Eye (tissue), 1 donor: Measurements from ENCODE around the gene ASIP.
"Not testable (repeated sequence)": the region's sequence is repeated elsewhere in the genome, so short reads cannot be mapped to it uniquely, and the experiment has no call there.

Experiments
- DNase-seq: peaks from one replicate; pipeline ENCODE4 v3.0.0-alpha.2; 2015

ASIP gene

GRCh38 chr20:34290471-34290870 lies 49.2 kb downstream of the ASIP start:
- DNase-seq, result no peak

GRCh38 chr20:34292496-34292895 lies 51.3 kb downstream of the ASIP start:
- no peak for DNase-seq

GRCh38 chr20:34293119-34293518 lies 51.9 kb downstream of the ASIP start:
- no peak for DNase-seq

DNA sequence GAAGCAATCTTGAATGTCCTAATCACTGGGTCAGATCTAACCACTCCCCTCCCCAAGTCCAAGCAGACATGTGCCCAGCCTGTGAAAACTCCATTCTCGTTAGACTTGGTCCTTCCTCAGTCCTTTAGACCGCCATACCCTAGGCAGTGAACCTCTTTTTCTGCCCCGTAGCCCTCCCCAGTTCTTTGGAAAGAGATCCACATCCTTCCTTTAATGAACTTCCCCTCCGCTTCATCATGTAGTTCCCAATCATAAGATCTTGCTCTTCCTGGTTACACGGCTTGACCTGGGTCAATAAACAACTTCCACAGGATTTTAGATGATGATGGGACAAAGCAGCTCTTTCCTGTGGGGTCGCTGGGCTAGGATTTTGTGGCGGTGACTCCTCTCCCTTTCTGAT lies 52.4 kb downstream of the ASIP start:
- DNase-seq, result no peak

- no peak for DNase-seq
Observed at GRCh38 chr20:34294563-34294962, 53.3 kb downstream of the ASIP start.

GRCh38 chr20:34295284-34295683 lies 54.1 kb downstream of the ASIP start:
- no peak for DNase-seq

DNA sequence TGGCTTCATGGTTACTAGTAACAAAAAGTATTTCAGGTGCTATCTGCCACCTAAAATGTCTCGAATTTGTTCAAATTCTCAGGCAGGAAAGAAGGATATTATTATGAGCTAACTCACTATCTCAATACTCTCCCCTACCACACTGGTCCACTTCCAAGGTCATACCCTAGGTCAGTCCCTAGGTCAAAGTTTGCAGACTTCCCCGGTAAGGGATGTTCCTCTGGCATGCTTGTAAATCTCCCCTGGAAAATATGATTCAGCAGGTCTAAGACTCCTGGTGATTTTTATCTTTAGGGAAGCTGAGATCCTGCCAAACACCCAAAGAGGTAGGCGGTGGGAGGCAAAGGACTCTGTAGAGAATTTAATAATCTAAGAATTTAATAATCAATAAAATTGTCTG lies 55.2 kb downstream of the ASIP start:
- DNase-seq, result no peak

- DNase-seq, result not testable (repeated sequence)
Observed at GRCh38 chr20:34298294-34298784, 57.1 kb downstream of the ASIP start.

DNA sequence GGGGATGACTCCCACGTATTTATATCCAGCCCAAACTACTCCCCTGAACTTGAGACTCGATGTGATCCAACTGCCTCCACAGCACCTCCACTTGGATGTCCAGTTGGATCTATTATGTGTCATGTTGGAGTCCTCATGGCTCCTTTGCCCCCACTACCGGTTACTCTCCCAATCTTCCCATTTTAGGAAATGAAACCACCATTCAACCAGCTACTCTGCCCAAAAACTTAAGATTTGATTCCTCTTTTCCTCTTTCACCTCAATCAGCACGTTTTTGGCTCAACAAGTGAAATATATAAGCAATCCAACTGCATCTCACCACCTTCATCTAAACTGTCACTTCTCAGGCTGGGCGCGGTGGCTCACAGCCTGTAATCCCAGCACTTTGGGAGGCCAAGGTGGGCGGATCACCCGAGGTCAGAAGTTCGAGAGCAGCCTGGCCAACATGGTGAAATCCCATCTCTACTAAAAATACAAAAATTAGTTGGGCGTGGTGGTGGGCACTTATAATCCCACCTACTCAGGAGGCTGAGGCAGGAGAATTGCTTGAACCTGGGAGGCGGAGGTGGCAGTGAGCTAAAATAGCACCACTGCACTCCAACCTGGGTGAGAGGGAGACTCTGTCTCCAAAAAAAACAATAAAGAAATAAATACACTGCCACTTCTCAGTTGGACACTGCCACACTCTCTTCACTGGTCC lies 58.5 kb downstream of the ASIP start:
- no peak for DNase-seq

DNA sequence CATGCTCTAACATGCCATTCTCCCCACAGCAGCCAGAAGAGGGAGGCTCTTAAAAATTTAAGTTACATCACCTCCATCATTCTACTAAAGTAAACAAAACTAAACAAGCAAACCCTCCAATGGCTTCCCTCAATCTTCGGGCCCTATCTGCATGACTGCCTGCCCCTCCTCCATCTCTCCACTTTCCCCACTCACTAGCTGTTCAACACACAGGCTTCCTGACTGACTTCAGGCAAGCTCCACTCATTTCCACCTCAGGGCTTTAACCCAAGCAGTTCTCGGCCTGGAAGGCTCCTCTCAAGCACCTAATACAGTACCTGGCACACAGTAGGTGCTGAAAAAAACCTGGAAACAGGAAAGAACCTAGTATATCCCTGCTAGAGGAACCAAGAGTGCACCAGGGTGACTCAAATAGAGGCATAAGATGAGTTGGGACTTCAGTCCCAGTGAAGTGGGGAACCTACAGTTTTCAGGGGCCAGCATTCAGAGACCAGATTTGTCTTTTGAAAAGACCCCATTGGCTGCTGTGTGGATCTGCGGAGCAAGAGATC lies 59.1 kb downstream of the ASIP start:
- no peak for DNase-seq

GRCh38 chr20:34300809-34301586 lies 59.8 kb downstream of the ASIP start:
- DNase-seq, result peak; percentile 52

- no peak for DNase-seq
Observed at GRCh38 chr20:34301587-34302311, 60.5 kb downstream of the ASIP start.

- no peak for DNase-seq
Observed at GRCh38 chr20:34302312-34302722, 61.1 kb downstream of the ASIP start.

DNA sequence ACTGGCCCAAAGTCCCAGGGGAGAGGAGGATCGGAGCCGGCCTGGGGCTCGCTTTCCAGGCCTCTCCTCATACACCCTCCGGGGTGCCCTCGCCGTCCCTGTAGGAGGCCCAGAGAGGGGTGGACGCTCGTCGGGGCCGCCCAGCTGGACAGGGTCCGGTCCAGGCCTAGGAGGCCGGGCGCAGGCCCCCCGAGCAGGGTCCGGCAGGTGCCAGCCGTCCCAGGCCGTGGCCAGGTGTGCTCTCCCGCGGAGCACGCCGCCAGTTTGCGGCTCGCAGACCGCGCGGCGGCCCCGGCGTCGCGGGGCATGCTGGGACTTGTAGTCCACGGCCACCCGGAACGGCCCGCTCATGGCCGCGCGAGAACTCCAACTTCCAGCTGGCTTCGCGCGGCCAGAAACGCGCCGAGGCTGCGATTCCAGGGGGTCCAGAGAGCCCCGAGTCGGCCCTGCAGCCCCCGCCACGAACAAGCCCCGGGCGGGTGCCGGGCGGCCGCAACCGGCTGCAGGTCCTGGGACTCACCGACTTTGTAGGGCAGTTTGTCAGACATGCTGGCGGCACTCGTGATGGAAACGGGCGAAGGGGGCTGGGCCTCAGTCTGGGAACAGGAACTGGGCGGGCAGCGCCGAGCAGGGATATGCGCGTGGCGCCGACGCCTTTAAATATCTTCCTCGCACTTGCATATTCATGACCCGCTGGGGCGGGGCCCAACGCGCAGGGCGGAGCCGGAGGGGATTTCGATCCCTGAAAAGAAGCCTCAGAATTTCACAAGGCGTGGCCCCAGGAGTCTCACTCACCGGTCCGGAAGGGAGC lies 61.7 kb downstream of the ASIP start, which contains the start of gene AHCY:
TSS of gene AHCY (minus strand) at position 633 of the 811 bp plus-strand sequence. CDS start at position 548, 85 bp downstream.
- DNase-seq, result peak; percentile 98

GRCh38 chr20:34305333-34306230 lies 64.4 kb downstream of the ASIP start:
- no peak for DNase-seq

GRCh38 chr20:34309691-34310090 lies 68.5 kb downstream of the ASIP start:
- no peak for DNase-seq

- no peak for DNase-seq
Observed at GRCh38 chr20:34310481-34311117, 69.4 kb downstream of the ASIP start.

GRCh38 chr20:34311118-34312023 lies 70.1 kb downstream of the ASIP start:
- peak; percentile 41 for DNase-seq

DNA sequence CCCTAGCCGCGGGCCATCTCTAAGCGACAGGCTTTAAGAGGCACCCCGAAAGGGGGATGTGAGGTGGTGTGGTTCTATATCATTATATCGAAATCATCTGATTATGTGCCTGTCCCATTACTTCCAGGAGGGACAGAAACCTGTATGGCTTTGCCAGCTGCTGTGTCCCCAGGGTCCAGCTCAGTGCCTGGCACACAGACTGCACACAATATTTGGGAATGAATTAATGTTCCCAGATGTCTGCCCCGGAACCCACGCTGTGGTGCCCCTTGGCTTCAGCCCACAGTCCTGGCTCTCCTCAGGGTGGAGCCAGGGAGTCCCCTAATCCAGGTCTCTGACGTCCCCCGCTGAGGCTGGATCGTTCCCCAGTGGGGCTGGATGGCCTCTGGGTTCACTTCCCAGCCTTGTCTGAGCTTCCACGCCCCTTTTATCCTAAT lies 70.8 kb downstream of the ASIP start:
- no peak for DNase-seq
